Measurements from ENCODE around the gene CYP4F2.
"Not testable (repeated sequence)": the region's sequence is repeated elsewhere in the genome, so short reads cannot be mapped to it uniquely, and the experiment has no call there.

CYP4F2 gene

GRCh38 chr19:15834232-15834631, 63.6 kb downstream of the CYP4F2 start:
- WGBS: 80% methylated on average over 3 of the region's 3 CpGs
- H3K4me3 ChIP-seq (ENCODE audit: low read length); H3K27me3 ChIP-seq (ENCODE audit: insufficient read depth, low read length); H3K36me3 ChIP-seq (ENCODE audit: insufficient read depth, low read length); H3K4me1 ChIP-seq (ENCODE audit: insufficient read depth, low read length); H3K27ac ChIP-seq (ENCODE audit: low read depth, low read length); H3K9ac ChIP-seq (ENCODE audit: low read depth, low read length): not testable (repeated sequence)
- H3K9me3 ChIP-seq (ENCODE audit: insufficient read depth, low read depth, low read length): peaks cover 96% of the 10 kb centered on the region

DNA sequence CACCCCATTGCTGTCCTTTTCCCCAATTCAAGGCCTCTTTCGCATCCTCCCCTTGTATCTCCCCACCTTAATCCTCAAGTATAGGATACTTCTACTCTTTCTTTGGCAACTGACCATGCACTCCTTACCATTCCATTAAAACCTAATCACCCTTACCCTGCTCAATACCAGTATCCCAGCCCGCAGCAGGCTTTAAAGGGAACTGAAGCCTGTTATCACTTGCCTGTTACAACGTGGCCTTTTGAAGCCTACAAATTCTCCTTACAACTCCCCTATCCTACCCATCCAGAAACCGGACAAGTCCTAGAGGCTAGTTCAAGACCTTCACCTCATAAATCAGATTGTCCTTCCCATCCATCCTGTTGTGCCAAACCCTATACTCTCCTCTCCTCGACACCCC, 66.2 kb downstream of the CYP4F2 start:
- H3K36me3 ChIP-seq (ENCODE audit: insufficient read depth, low read length): no peaks in the 10 kb centered on the region
- no peak overlapping the region for H3K9ac ChIP-seq (ENCODE audit: low read depth, low read length)
- no peak overlapping the region for H3K4me3 ChIP-seq (ENCODE audit: low read length)
- no peaks in the 10 kb centered on the region for H3K27me3 ChIP-seq (ENCODE audit: insufficient read depth, low read length)
- 74% methylated on average over 5 of the region's 5 CpGs for WGBS
- H3K4me1 ChIP-seq (ENCODE audit: insufficient read depth, low read length): no peaks in the 10 kb centered on the region
- H3K9me3 ChIP-seq (ENCODE audit: insufficient read depth, low read depth, low read length): peaks cover 96% of the 10 kb centered on the region
- H3K27ac ChIP-seq (ENCODE audit: low read depth, low read length): no peak overlapping the region

DNA sequence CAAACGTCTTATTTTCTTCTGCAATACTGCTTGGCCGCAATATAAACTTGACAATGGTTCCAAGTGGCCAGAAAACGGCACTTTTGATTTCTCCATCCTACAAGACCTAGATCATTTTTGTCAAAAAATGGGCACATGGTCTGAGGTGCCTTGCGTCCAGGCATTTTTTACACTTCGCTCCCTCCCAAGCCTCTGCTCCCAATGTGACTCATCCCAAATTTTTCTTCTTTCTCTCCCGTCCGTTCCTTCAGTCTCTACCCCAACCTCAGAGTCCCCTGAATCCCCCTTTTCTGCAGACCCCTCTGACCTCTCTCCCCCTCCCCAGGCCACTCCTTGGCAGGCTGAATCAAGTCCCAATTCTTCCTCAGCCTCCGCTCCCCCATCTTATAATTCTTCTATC, 68.1 kb downstream of the CYP4F2 start:
- WGBS: 81% methylated on average over 8 of the region's 8 CpGs
- Histone ChIP-seq H3K36me3 (ENCODE audit: insufficient read depth, low read length) (no peaks in the 10 kb centered on the region), H3K4me3 (ENCODE audit: low read length) (no peak overlapping the region), H3K4me1 (ENCODE audit: insufficient read depth, low read length) (no peaks in the 10 kb centered on the region), H3K9ac (ENCODE audit: low read depth, low read length) (no peak overlapping the region), H3K27me3 (ENCODE audit: insufficient read depth, low read length) (no peaks in the 10 kb centered on the region), H3K9me3 (ENCODE audit: insufficient read depth, low read depth, low read length) (peaks cover 91% of the 10 kb centered on the region), H3K27ac (ENCODE audit: low read depth, low read length) (no peak overlapping the region)

DNA sequence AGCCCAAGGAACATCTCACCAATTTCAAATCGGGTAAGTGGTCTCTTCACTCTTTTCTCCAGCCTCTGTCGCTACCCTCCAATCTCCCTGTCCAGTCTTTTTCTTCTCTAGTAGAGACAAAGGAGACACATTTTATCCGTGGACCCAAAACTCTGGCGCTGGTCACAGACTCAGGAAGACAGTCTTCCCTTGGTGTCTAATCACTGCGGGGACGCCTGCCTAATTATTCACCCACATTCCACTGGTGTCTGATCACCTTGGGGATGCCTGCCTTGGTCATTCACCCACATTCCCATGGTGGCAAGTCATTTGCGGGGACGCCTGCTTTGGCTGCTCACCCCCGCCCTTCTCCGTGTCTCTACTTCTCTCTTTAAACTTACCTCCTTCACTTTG, 68.6 kb downstream of the CYP4F2 start:
- Histone ChIP-seq H3K27ac (ENCODE audit: low read depth, low read length) (no peak overlapping the region), H3K4me1 (ENCODE audit: insufficient read depth, low read length) (no peaks in the 10 kb centered on the region), H3K9me3 (ENCODE audit: insufficient read depth, low read depth, low read length) (peaks cover 91% of the 10 kb centered on the region), H3K36me3 (ENCODE audit: insufficient read depth, low read length) (no peaks in the 10 kb centered on the region), H3K27me3 (ENCODE audit: insufficient read depth, low read length) (no peaks in the 10 kb centered on the region), H3K9ac (ENCODE audit: low read depth, low read length) (no peak overlapping the region), H3K4me3 (ENCODE audit: low read length) (no peak overlapping the region)
- 85% methylated on average over 10 of the region's 10 CpGs for WGBS

DNA sequence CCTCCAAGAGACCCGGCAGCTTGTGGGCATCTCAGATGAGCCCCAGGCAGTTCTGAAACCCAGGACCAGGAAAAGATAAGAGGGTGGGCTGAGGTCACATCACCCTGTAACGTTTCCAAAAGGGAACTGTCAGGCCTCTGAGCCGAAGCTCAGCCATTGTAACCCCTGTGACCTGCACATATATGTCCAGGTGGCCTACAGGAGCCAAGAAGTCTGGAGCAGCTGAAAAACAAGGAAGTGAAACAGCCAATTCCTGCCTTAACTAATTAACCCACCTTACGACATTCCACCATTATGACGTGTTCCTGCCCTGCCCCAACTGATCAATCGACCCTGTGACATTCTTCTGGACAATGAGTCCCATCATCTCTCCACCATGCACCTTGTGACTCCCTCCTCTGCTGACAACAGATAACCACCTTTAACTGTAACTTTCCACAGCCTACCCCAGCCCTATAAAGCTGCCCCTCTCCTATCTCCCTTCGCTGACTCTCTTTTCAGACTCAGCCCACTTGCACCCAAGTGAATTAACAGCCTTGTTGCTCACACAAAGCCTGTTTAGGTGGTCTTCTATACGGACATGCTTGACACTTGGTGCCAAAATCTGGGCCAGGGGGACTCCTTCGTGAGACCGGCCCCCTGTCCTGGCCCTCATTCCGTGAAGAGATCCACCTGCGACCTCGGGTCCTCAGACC, 69.1 kb downstream of the CYP4F2 start:
- H3K4me1 ChIP-seq (ENCODE audit: insufficient read depth, low read length); H3K27me3 ChIP-seq (ENCODE audit: insufficient read depth, low read length); H3K36me3 ChIP-seq (ENCODE audit: insufficient read depth, low read length); H3K27ac ChIP-seq (ENCODE audit: low read depth, low read length); H3K4me3 ChIP-seq (ENCODE audit: low read length); H3K9ac ChIP-seq (ENCODE audit: low read depth, low read length): not testable (repeated sequence)
- 67% methylated on average over 13 of the region's 13 CpGs for WGBS
- H3K9me3 ChIP-seq (ENCODE audit: insufficient read depth, low read depth, low read length): peaks cover 91% of the 10 kb centered on the region

- no peak overlapping the region for H3K9ac ChIP-seq (ENCODE audit: low read depth, low read length)
These were observed 69.7 kb downstream of the CYP4F2 start for GRCh38 chr19:15828121-15828610.

More at GRCh38 chr19:15828121-15828610, 69.7 kb downstream of the CYP4F2 start:
- WGBS: 94% methylated on average over 7 of the region's 7 CpGs
- H3K9me3 ChIP-seq (ENCODE audit: insufficient read depth, low read depth, low read length): peaks cover 91% of the 10 kb centered on the region
- H3K36me3 ChIP-seq (ENCODE audit: insufficient read depth, low read length): no peaks in the 10 kb centered on the region
- no peaks in the 10 kb centered on the region for H3K4me1 ChIP-seq (ENCODE audit: insufficient read depth, low read length)
- H3K27me3 ChIP-seq (ENCODE audit: insufficient read depth, low read length): no peaks in the 10 kb centered on the region
- no peak overlapping the region for H3K27ac ChIP-seq (ENCODE audit: low read depth, low read length)
- no peak overlapping the region for H3K4me3 ChIP-seq (ENCODE audit: low read length)

Measured in HUES64 (cell line).